SK-N-SH treated with all-trans-retinoic acid at 6 μM for 48 hours (cell line): ENCODE results near the gene ATP13A5.
A peak's percentile ranks its signal among the peaks of the same experiment; 100 is the strongest.

Experiments used
- ATAC-seq: fragments of 200-7000 bp; cut with Tn5 transposase; 3 replicates; pipeline ENCODE4 v1.9.1; 2020; ENCODE audit warnings: mild to moderate bottlenecking, moderate library complexity
- ARNTL ChIP-seq: fragments of 450-650 bp; formaldehyde crosslinking; IDR thresholded peaks from 2 replicates; pipeline ENCODE4 v1.5.0; 2020; ENCODE audit warnings: low read depth, mild to moderate bottlenecking, moderate library complexity, borderline replicate concordance
- BACH2 ChIP-seq: fragments of 250-450 bp; sonication (Bioruptor Pico); IDR thresholded peaks from 2 replicates; pipeline ENCODE4 v1.9.0; 2021; ENCODE audit warnings: mild to moderate bottlenecking, borderline replicate concordance
- CREB5 ChIP-seq: fragments of 250-450 bp; sonication (Bioruptor Pico); IDR thresholded peaks from 2 replicates; pipeline ENCODE4 v1.5.1; 2020; ENCODE audit warnings: low read depth, mild to moderate bottlenecking, moderate library complexity
- CSDC2 ChIP-seq: fragments of 250-450 bp; sonication (Bioruptor Pico); IDR thresholded peaks from 2 replicates; pipeline ENCODE4 v1.5.0; 2020; ENCODE audit warnings: mild to moderate bottlenecking, moderate library complexity
- GLIS3 ChIP-seq: fragments of 250-450 bp; sonication (Bioruptor Pico); IDR thresholded peaks from 2 replicates; pipeline ENCODE4 v1.5.0; 2020; ENCODE audit warnings: mild to moderate bottlenecking, moderate library complexity
- ISL1 ChIP-seq: fragments of 250-450 bp; sonication (Bioruptor Pico); IDR thresholded peaks from 2 replicates; pipeline ENCODE4 v2.1.2; 2022; ENCODE audit warnings: mild to moderate bottlenecking, moderate library complexity
- OSR1 ChIP-seq: fragments of 250-450 bp; sonication (Bioruptor Pico); IDR thresholded peaks from 2 replicates; pipeline ENCODE4 v1.8.0; 2022; ENCODE audit warnings: moderate library complexity, mild to moderate bottlenecking, inconsistent platforms
- RARB ChIP-seq: fragments of 250-450 bp; sonication (Bioruptor Pico); IDR thresholded peaks from 2 replicates; pipeline ENCODE4 v1.8.0; 2021; ENCODE audit warnings: mild to moderate bottlenecking, moderate library complexity
- TCF4 ChIP-seq: fragments of 250-450 bp; sonication (Bioruptor Pico); IDR thresholded peaks from 2 replicates; pipeline ENCODE4 v1.8.0; 2021; ENCODE audit warnings: mild to moderate bottlenecking, moderate library complexity, borderline replicate concordance
- TOX ChIP-seq: fragments of 250-450 bp; sonication (Bioruptor Pico); IDR thresholded peaks from 2 replicates; pipeline ENCODE4 v1.8.0; 2021; ENCODE audit warnings: mild to moderate bottlenecking, moderate library complexity, borderline replicate concordance
- ZC3H10 ChIP-seq: fragments of 250-450 bp; sonication (Bioruptor Pico); IDR thresholded peaks from 2 replicates; pipeline ENCODE4 v1.5.1; 2021; ENCODE audit warnings: mild to moderate bottlenecking, moderate library complexity
- ZFP3 ChIP-seq: fragments of 250-450 bp; sonication (Bioruptor Pico); IDR thresholded peaks from 2 replicates; pipeline ENCODE4 v1.5.0; 2020; ENCODE audit warnings: mild to moderate bottlenecking, moderate library complexity
- ZFP30 ChIP-seq: fragments of 450-650 bp; formaldehyde crosslinking; IDR thresholded peaks from 2 replicates; pipeline ENCODE4 v1.5.0; 2022; ENCODE audit warnings: mild to moderate bottlenecking, moderate library complexity
- ZNF565 ChIP-seq: fragments of 450-650 bp; formaldehyde crosslinking; conservative IDR thresholded peaks from 2 replicates; pipeline ENCODE4 v1.5.0; 2020; ENCODE audit warnings: low read depth, mild to moderate bottlenecking, moderate library complexity
- ZNF70 ChIP-seq: fragments of 450-650 bp; formaldehyde crosslinking; IDR thresholded peaks from 2 replicates; pipeline ENCODE4 v1.5.0; 2020; ENCODE audit warnings: mild to moderate bottlenecking, moderate library complexity
- ZNF8 ChIP-seq: fragments of 450-650 bp; formaldehyde crosslinking; IDR thresholded peaks from 2 replicates; pipeline ENCODE4 v1.5.0; 2020; ENCODE audit warnings: mild to moderate bottlenecking, moderate library complexity
- TF ChIP-seq, protein P1 (sequence below): fragments of 250-450 bp; sonication (Bioruptor Pico); IDR thresholded peaks from 2 replicates; pipeline ENCODE4 v1.8.0; 2020; ENCODE audit warnings: mild to moderate bottlenecking, moderate library complexity, borderline replicate concordance
- TF ChIP-seq, protein P2 (sequence below): fragments of 250-450 bp; sonication (Bioruptor Pico); IDR thresholded peaks from 2 replicates; pipeline ENCODE4 v1.8.0; 2021; ENCODE audit warnings: low read depth, mild to moderate bottlenecking, moderate library complexity, borderline replicate concordance
- TF ChIP-seq, protein P3 (sequence below): fragments of 250-450 bp; sonication (Bioruptor Pico); IDR thresholded peaks from 2 replicates; pipeline ENCODE4 v1.5.1; 2021; ENCODE audit warnings: mild to moderate bottlenecking, moderate library complexity

The ATP13A5 gene

GRCh38 chr3:193330555-193331204 is 47.9 kb downstream of the ATP13A5 start:
- ATAC-seq = no peak
- TF ChIP-seq GLIS3 (no peak), CSDC2 (CRISPR knock-in tag) (no peak), ISL1 (CRISPR knock-in tag) (no peak), ZNF70 (no peak)

GRCh38 chr3:193317682-193318300 is 60.8 kb downstream of the ATP13A5 start:
- TF ChIP-seq ZFP30 (CRISPR knock-in tag) (no peak), RARB (CRISPR knock-in tag) (no peak), ZNF70 (no peak), OSR1 (no peak), BACH2 (CRISPR knock-in tag) (no peak)
- TF ChIP-seq, all 23 proteins: peak for 0
- no peak for ATAC-seq

- TF ChIP-seq RARB (CRISPR knock-in tag) = no peak
- TF ChIP-seq, protein P1, sequence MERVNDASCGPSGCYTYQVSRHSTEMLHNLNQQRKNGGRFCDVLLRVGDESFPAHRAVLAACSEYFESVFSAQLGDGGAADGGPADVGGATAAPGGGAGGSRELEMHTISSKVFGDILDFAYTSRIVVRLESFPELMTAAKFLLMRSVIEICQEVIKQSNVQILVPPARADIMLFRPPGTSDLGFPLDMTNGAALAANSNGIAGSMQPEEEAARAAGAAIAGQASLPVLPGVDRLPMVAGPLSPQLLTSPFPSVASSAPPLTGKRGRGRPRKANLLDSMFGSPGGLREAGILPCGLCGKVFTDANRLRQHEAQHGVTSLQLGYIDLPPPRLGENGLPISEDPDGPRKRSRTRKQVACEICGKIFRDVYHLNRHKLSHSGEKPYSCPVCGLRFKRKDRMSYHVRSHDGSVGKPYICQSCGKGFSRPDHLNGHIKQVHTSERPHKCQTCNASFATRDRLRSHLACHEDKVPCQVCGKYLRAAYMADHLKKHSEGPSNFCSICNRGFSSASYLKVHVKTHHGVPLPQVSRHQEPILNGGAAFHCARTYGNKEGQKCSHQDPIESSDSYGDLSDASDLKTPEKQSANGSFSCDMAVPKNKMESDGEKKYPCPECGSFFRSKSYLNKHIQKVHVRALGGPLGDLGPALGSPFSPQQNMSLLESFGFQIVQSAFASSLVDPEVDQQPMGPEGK (CRISPR knock-in tag) = no peak
- TF ChIP-seq, protein P2, sequence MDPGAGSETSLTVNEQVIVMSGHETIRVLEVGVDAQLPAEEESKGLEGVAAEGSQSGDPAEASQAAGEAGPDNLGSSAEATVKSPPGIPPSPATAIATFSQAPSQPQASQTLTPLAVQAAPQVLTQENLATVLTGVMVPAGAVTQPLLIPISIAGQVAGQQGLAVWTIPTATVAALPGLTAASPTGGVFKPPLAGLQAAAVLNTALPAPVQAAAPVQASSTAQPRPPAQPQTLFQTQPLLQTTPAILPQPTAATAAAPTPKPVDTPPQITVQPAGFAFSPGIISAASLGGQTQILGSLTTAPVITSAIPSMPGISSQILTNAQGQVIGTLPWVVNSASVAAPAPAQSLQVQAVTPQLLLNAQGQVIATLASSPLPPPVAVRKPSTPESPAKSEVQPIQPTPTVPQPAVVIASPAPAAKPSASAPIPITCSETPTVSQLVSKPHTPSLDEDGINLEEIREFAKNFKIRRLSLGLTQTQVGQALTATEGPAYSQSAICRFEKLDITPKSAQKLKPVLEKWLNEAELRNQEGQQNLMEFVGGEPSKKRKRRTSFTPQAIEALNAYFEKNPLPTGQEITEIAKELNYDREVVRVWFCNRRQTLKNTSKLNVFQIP (CRISPR knock-in tag) = no peak
- no peak for TF ChIP-seq BACH2 (CRISPR knock-in tag)
- TF ChIP-seq ARNTL (CRISPR knock-in tag) = no peak
- no peak for TF ChIP-seq TOX
- no peak for TF ChIP-seq ZFP3 (CRISPR knock-in tag)
- no peak for TF ChIP-seq ZFP30 (CRISPR knock-in tag)
- TF ChIP-seq ZC3H10 (CRISPR knock-in tag) = no peak
- no peak for TF ChIP-seq GLIS3
- TF ChIP-seq, protein P3, sequence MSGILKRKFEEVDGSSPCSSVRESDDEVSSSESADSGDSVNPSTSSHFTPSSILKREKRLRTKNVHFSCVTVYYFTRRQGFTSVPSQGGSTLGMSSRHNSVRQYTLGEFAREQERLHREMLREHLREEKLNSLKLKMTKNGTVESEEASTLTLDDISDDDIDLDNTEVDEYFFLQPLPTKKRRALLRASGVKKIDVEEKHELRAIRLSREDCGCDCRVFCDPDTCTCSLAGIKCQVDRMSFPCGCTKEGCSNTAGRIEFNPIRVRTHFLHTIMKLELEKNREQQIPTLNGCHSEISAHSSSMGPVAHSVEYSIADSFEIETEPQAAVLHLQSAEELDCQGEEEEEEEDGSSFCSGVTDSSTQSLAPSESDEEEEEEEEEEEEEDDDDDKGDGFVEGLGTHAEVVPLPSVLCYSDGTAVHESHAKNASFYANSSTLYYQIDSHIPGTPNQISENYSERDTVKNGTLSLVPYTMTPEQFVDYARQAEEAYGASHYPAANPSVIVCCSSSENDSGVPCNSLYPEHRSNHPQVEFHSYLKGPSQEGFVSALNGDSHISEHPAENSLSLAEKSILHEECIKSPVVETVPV (CRISPR knock-in tag) = no peak
- no peak for TF ChIP-seq ZNF565 (CRISPR knock-in tag)
- TF ChIP-seq TCF4 (CRISPR knock-in tag) = no peak
- TF ChIP-seq OSR1 = no peak
- no peak for TF ChIP-seq ISL1 (CRISPR knock-in tag)
- no peak for TF ChIP-seq ZNF8 (CRISPR knock-in tag)
- peak; percentile 65 for ATAC-seq
These were observed 64.4 kb downstream of the ATP13A5 start for GRCh38 chr3:193314161-193314560.

DNA sequence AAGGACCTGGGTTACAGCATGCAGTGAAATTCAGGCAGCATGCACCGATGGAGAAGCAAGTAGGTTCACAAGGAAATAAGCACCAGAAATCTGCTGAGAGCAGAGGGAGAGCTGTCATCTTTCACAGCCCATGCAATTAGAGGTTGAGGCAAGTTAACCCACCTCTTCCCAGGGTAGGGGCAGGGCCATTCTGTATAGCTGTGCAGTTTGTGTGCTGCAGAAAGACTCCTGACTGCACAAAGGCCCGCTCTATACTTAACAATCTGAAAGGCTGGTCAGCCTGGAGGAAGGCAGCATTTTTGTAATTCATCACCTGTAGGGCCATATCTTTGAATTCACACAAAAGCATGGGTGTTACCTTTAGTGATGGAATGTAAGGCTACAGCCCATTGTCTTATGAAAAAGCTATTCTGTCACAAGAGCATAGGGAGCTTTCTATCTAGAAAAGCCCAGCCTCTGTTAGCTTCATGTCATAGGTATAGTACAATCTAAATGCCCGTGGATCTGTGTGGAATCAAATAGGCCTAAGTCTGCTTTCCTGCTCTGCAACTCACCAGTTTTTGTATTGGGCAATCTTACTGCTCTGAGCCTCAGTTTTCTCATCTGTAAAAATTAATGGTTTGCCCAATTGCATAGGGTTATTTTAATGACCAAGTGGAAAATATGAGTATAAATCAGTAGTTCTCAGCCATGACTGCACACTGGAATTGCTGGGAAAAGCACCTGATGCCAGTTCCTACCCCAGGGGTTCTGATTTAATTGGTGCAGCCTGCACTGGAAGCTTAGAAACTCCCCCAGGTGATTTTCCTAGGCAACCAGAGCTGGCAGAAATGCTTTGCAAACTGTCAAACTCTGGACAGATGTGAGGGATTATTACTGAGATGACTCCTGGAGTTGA is 65.2 kb downstream of the ATP13A5 start:
- ATAC-seq = no peak
- TF ChIP-seq OSR1 = no peak
- TF ChIP-seq ZNF8 (CRISPR knock-in tag) = no peak
- TF ChIP-seq ZFP30 (CRISPR knock-in tag) = no peak
- no peak for TF ChIP-seq CREB5 (CRISPR knock-in tag)
- no peak for TF ChIP-seq ZFP3 (CRISPR knock-in tag)
- TF ChIP-seq ZNF565 (CRISPR knock-in tag) = no peak
- TF ChIP-seq RARB (CRISPR knock-in tag) = no peak
- no peak for TF ChIP-seq ISL1 (CRISPR knock-in tag)
